HG02938 (cell line): Measurements from ENCODE around the gene CRCP.
"Not testable (repeated sequence)": the region's sequence is repeated elsewhere in the genome, so short reads cannot be mapped to it uniquely, and the experiment has no call there.

ENCODE experiments used
- ATAC-seq: cut with Tn5 transposase; IDR thresholded peaks from one replicate; pipeline ENCODE4 v1.9.1; 2021; ENCODE audit warnings: mild to moderate bottlenecking, moderate library complexity; ENCODE audit not compliant: unreplicated experiment

Gene CRCP

DNA sequence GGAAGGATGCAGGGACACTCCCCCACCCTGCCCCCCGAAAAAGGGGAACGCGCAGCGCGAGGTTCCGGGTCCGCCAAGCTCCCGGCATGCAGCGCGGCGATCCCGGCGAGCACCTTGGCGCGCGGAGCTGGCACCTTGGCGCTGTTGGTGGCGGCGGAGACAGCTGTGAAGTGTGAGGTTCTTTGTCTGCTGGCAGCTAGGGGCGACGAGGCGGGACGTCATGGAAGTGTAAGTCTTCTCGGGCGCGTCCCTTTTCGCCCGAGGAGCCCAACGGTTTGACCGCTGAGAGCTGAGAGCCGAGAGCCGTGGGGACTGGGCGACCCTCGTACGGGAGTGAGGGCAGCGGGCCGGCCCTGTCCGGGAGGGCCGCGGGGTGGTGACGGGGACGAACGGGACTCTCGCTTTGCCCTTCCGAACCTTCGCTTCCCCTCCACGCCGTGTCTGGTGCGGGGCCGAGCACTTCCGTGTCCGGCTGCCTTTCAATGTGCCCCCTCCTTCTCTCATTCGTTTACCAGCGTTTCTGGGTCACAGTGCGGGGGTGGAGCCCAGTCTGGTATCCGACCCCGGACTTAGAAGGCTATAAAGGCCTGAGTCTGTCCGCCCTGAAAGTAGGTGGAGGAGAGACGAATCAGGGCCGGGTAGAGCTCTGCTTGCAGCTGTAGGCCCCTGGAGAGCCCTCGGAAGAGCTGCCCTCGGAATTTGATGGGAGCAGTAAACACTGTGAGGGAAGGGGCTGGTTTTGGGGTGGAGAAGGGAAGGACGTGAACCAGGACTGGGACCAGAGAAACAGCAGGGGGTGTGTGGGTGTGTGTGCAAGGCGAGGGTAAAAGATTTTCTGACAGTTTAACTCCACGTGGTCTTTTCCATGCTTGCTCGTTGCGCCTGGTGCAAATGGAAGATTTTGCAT is at the start of gene CRCP:
CRCP (plus strand) TSS at position 105 of the 907 bp plus-strand sequence; CDS start at position 221, 116 bp downstream.
- ATAC-seq, result peak; percentile 95

DNA sequence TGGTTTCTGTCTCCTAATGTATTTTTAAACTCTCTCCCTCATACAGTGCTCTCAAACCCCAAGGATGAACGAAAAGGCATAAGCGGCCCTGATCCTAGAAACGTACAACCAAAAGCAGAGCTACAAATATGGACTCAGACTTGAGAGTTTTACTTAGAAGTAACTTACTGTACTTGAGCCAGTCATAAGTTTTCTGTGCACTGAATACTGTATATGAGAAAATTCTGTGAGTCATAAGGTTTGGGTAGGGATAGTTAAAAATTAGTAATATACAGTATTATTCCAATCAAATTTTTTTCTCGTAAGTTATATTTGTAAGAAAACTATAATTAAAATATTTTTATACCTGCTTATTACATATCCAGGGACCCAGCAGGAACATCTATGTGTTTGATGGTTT is 44.9 kb upstream of the CRCP start:
- ATAC-seq, result no peak

GRCh38 chr7:66070222-66070621 is 44.4 kb upstream of the CRCP start:
- ATAC-seq, result no peak

- not testable (repeated sequence) for ATAC-seq
These were observed 42.4 kb upstream of the CRCP start for GRCh38 chr7:66072208-66072607.

DNA sequence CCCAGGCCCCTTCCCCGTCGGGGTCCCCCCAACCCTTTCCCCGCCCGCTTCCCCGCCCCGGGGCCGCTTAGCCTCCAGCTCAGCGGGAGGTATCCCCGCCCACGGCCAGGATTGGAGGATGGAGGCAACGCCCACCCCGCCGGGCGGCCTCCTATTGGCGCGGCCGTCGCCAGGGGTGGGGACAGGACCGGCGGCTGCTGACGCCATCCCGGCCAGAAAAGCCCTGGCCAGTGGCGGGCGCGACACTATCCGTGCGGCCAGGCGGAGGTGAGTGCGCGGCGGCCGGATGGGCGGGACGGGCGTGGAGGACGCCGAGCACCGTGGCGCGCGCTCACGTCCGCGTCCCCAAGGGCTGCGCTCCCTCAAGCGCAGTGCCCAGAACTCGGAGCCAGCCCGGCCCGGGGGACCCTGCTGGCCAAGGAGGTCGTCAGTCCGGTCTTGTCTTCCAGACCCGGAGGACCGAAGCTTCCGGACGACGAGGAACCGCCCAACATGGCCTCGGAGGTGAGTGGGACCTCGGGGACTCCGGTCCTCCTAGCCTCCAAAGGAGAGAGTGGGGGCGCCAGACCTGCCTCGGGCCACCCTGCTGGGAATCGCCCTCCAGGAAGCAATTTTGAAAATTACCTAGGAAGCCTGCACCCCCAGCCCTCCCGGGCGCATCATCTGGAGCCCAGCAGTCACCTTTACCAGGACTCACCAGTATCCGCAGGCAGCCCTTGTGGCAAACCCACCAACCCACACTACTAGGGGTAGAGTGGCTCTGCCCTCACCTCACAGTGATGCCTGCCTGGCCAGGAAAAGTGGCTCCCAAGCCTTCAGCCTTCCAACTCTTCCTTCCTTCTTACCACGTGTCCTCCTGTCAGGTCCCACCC is 38.8 kb upstream of the CRCP start, which contains the start of gene ASL:
ASL (plus strand) TSS at position 230 of the 872 bp plus-strand sequence; CDS start at position 493, 263 bp downstream.
- ATAC-seq, result peak; percentile 94

GRCh38 chr7:66076462-66077329 is 38.0 kb upstream of the CRCP start:
- ATAC-seq, result no peak

GRCh38 chr7:66078067-66078466 is 36.6 kb upstream of the CRCP start:
- no peak for ATAC-seq

DNA sequence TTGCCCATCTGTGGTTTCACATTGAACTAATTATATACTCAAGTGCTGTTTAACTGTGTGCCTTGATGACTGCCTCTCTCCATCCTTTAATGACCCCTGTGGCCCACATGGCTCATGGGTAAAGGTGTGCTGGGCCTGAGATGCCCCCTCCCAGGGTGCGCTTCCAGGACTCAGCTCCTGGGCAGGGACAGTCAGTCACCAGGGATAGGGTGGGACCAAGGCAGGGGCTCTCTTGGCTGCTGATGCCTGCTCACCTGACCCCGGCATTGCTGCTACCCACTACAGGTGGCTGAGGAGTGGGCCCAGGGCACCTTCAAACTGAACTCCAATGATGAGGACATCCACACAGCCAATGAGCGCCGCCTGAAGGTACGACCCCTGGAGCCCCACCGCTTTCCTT is 32.6 kb upstream of the CRCP start:
- ATAC-seq, result no peak

GRCh38 chr7:66082886-66083415 is 31.7 kb upstream of the CRCP start:
- ATAC-seq, result no peak

GRCh38 chr7:66083677-66084076 is 31.0 kb upstream of the CRCP start:
- ATAC-seq, result no peak

- no peak for ATAC-seq
These were observed 25.5 kb upstream of the CRCP start for GRCh38 chr7:66088861-66089838.

DNA sequence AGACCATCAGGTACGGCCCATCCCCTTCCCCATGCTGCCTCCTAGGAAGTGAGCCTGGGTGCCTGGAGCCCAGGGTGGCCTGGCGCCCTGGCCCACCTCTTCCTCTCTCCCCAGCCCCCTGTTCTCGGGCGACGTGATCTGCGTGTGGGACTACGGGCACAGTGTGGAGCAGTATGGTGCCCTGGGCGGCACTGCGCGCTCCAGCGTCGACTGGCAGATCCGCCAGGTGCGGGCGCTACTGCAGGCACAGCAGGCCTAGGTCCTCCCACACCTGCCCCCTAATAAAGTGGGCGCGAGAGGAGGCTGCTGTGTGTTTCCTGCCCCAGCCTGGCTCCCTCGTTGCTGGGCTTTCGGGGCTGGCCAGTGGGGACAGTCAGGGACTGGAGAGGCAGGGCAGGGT is 22.0 kb upstream of the CRCP start:
- ATAC-seq, result no peak

DNA sequence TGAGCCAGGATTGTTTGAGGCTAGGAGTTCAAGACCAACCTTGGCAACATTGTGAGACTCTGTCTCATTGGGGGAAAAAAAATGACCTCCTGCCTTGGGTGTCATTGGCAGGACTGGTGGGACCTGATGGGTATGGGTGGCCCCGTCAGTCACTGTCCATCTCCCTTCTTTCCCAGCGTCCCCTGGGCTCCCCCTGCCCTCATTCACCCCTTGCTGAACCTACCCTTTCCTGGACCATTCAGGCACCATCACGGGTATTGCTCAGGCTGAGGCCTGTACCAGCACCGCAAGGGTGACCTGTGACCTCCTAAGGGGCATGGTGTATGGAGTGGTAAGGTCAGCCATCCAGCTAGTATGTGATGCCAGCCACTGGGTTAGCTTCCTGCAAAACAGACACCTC is 19.6 kb upstream of the CRCP start:
- no peak for ATAC-seq

- no peak for ATAC-seq
These were observed 15.5 kb upstream of the CRCP start for GRCh38 chr7:66099232-66099550.

- no peak for ATAC-seq
These were observed 14.9 kb upstream of the CRCP start for GRCh38 chr7:66099551-66100407.

DNA sequence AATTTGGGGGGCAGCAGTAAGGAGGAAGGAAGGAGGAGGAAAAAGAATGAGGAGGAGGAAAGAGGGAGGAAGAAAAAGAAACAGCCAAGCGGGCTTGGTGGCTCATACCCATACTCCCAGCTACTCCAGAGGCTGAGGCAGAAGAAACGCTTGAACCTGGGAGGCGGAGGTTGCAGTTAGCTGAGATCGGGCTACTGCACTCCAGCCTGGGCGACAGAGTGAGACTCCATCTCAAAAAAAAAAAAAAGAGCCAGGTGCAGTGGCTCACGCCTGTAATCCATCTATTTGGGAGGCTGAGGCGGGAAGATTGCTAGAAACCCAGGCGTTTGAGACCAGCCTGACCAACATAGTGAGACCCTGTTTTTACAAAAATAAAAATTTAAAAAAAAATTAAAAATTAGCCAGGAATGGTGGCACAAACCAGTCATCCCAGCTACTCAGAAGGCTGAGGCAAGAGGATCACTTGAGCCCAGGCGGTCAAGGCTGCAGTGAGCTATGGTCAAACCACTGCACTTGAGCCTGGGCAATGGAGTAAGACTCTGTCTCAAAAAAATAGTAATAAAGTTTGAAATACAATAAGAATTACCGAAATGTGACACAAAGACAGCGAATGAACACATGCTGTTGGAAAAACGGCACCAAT is 14.1 kb upstream of the CRCP start:
- ATAC-seq, result no peak

DNA sequence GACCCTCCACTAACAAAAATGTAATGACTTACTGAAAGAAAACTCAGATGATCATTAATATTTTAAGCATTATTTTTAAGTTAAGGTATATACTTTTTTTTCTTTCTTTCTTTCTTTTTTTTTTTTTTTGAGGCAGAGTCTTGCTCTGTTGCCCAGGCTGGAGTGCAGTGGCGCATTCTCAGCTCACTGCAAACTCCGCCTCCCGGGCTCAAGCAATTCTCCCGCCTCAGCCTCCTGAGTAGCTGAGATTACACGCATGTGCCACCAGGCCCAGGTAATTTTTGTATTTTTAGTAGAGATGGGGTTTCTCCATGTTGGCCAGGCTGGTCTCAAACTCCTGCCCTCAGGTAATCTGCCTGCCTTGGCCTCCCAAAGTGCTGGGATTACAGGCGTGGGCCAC is 12.5 kb upstream of the CRCP start:
- ATAC-seq, result not testable (repeated sequence)

DNA sequence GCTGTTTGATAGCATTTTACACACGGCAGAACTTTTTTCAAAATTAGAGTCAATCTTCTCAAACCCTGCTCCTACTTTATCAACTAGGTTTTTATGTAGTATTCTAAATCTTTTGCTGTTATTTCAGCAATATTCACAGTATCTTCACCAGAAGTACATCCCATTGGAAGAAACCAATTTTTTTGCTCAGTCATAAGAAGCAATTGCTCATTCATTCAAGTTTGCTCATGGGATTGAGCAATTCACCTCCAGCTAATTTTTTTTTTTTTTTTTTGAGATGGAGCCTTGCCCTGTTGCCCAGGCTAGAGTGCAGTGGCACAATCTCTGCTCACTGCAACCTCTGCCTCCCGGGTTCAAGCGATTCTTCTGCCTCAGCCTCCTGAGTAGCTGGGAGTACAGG is 10.7 kb upstream of the CRCP start:
- not testable (repeated sequence) for ATAC-seq
